Measurements from ENCODE around the gene TRIM61.
A peak's percentile ranks its signal among the peaks of the same experiment; 100 is the strongest.
"Not testable (repeated sequence)": the region's sequence is repeated elsewhere in the genome, so short reads cannot be mapped to it uniquely, and the experiment has no call there.

Gene TRIM61

GRCh38 chr4:164945146-164945545, 32.3 kb downstream of the TRIM61 start:
- Histone ChIP-seq H2AFZ (ENCODE audit: low read length) (no peak overlapping the region), H3K9ac (ENCODE audit: low read depth, low read length, poor library complexity, severe bottlenecking) (no peak overlapping the region), H3K27me3 (ENCODE audit: insufficient read depth, low read length, poor library complexity, severe bottlenecking) (no peaks in the 10 kb centered on the region), H3F3A (ENCODE audit: low read depth) (no peaks in the 10 kb centered on the region), H3K4me2 (ENCODE audit: low read depth, low read length, poor library complexity, severe bottlenecking) (no peak overlapping the region), H3K4me3 (ENCODE audit: low read length, poor library complexity, severe bottlenecking) (no peak overlapping the region), H3K36me3 (ENCODE audit: insufficient read depth, low read length) (no peaks in the 10 kb centered on the region), H4K20me1 (ENCODE audit: insufficient read depth, low read length, poor library complexity, severe bottlenecking) (no peaks in the 10 kb centered on the region), H3K9me3 (ENCODE audit: insufficient read depth, low read depth, low read length) (no peaks in the 10 kb centered on the region; the same call in 1 of the 2 replicates), H3K79me2 (ENCODE audit: insufficient read depth, low read length) (no peaks in the 10 kb centered on the region), H3K4me1 (ENCODE audit: insufficient read depth, low read length, poor library complexity, severe bottlenecking) (no peaks in the 10 kb centered on the region), H3K9me2 (replicated peaks; ENCODE audit: low read depth, low read length) (no peaks in the 10 kb centered on the region)
- no peak for TF ChIP-seq EZH2phosphoT487 (IDR thresholded peaks at IDR 0.05; ENCODE audit: borderline replicate concordance)
- TF ChIP-seq, protein P1, sequence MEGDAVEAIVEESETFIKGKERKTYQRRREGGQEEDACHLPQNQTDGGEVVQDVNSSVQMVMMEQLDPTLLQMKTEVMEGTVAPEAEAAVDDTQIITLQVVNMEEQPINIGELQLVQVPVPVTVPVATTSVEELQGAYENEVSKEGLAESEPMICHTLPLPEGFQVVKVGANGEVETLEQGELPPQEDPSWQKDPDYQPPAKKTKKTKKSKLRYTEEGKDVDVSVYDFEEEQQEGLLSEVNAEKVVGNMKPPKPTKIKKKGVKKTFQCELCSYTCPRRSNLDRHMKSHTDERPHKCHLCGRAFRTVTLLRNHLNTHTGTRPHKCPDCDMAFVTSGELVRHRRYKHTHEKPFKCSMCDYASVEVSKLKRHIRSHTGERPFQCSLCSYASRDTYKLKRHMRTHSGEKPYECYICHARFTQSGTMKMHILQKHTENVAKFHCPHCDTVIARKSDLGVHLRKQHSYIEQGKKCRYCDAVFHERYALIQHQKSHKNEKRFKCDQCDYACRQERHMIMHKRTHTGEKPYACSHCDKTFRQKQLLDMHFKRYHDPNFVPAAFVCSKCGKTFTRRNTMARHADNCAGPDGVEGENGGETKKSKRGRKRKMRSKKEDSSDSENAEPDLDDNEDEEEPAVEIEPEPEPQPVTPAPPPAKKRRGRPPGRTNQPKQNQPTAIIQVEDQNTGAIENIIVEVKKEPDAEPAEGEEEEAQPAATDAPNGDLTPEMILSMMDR (conservative IDR thresholded peaks at IDR 0.05; ENCODE audit: low read length), result no peak

DNA sequence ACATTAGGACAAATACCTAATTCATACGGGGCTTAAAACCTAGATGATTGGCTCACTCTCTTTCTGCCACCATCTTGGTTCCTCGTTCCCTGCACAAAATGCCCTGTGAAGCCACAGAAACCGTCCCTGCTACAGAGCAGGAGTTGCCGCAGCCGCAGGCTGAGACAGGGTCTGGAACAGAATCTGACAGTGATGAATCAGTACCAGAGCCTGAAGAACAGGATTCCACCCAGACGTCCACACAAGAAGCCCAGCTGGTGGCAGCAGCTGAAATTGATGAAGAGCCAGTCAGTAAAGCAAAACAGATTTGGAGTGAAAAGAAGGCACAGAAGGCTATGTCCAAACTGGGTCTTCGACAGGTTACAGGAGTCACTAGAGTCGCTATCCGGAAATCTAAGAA, 34.3 kb downstream of the TRIM61 start:
- Histone ChIP-seq H2AFZ (ENCODE audit: low read length) (no peak overlapping the region), H3F3A (ENCODE audit: low read depth) (no peaks in the 10 kb centered on the region), H3K4me2 (ENCODE audit: low read depth, low read length, poor library complexity, severe bottlenecking) (no peak overlapping the region), H3K9ac (ENCODE audit: low read depth, low read length, poor library complexity, severe bottlenecking) (no peak overlapping the region), H3K4me1 (ENCODE audit: insufficient read depth, low read length, poor library complexity, severe bottlenecking) (no peaks in the 10 kb centered on the region), H3K4me3 (ENCODE audit: low read length, poor library complexity, severe bottlenecking) (no peak overlapping the region), H3K9me2 (replicated peaks; ENCODE audit: low read depth, low read length) (no peaks in the 10 kb centered on the region), H3K27me3 (ENCODE audit: insufficient read depth, low read length, poor library complexity, severe bottlenecking) (no peaks in the 10 kb centered on the region), H3K9me3 (ENCODE audit: insufficient read depth, low read depth, low read length) (no peaks in the 10 kb centered on the region; the same call in 1 of the 2 replicates), H3K36me3 (ENCODE audit: insufficient read depth, low read length) (no peaks in the 10 kb centered on the region), H4K20me1 (ENCODE audit: insufficient read depth, low read length, poor library complexity, severe bottlenecking) (no peaks in the 10 kb centered on the region), H3K79me2 (ENCODE audit: insufficient read depth, low read length) (no peaks in the 10 kb centered on the region)
- TF ChIP-seq EZH2phosphoT487 (IDR thresholded peaks at IDR 0.05; ENCODE audit: borderline replicate concordance), result no peak
- TF ChIP-seq, protein P1 (conservative IDR thresholded peaks at IDR 0.05; ENCODE audit: low read length), result no peak

- Histone ChIP-seq H3K9ac (ENCODE audit: low read depth, low read length, poor library complexity, severe bottlenecking) (no peak overlapping the region), H3K9me3 (ENCODE audit: insufficient read depth, low read depth, low read length) (no peaks in the 10 kb centered on the region), H3K4me2 (ENCODE audit: low read depth, low read length, poor library complexity, severe bottlenecking) (no peak overlapping the region), H3K27me3 (ENCODE audit: insufficient read depth, low read length, poor library complexity, severe bottlenecking) (no peaks in the 10 kb centered on the region), H3K4me3 (ENCODE audit: low read length, poor library complexity, severe bottlenecking) (no peak overlapping the region), H3F3A (ENCODE audit: low read depth) (no peaks in the 10 kb centered on the region), H3K36me3 (ENCODE audit: insufficient read depth, low read length) (no peaks in the 10 kb centered on the region), H2AFZ (ENCODE audit: low read length) (no peak overlapping the region), H3K4me1 (ENCODE audit: insufficient read depth, low read length, poor library complexity, severe bottlenecking) (no peaks in the 10 kb centered on the region), H3K79me2 (ENCODE audit: insufficient read depth, low read length) (no peaks in the 10 kb centered on the region), H4K20me1 (ENCODE audit: insufficient read depth, low read length, poor library complexity, severe bottlenecking) (no peaks in the 10 kb centered on the region), H3K9me2 (replicated peaks; ENCODE audit: low read depth, low read length) (no peaks in the 10 kb centered on the region)
- TF ChIP-seq EZH2phosphoT487 (IDR thresholded peaks at IDR 0.05; ENCODE audit: borderline replicate concordance), result no peak
- TF ChIP-seq, protein P1 (conservative IDR thresholded peaks at IDR 0.05; ENCODE audit: low read length), result peak; percentile 29; the same call in 1 of the 2 replicates
Observed at GRCh38 chr4:164937576-164938270, 39.7 kb downstream of the TRIM61 start.

DNA sequence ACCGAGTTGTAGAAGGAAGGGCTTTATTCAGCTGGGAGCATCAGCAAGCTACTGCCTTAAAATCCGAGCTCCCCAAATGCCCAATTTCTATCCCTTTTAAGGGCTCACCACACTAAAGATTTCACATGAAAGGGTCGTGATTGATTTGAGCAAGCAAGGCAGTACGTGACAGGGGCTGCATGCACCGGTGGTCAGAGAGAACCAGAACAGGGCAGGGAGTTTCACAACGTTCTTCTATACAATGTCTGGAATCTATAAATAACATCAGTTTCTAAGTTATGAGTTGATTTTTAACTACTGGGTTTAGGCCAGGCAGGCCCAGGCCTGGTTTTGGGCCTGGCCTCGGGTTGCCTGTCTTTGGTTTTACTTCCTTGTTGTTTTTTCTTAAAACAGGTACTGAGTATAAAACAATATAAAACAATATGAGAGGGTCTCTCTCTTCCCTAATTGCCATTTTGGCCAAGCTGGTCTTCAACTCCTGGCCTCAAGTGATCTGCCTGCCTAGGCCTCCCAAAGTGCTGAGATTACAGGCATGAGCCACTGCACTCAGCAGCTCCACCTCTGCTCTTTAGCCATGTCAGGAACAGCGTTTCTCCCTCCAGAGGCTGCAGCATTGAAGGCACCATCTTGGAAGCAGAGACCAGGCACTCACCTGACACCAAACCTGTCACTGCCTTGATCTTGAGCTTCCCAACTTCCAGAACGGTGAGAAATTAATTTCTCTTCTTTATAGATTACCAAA, 41.4 kb downstream of the TRIM61 start:
- not testable (repeated sequence) for H2AFZ ChIP-seq (ENCODE audit: low read length); H3K36me3 ChIP-seq (ENCODE audit: insufficient read depth, low read length); H3K9ac ChIP-seq (ENCODE audit: low read depth, low read length, poor library complexity, severe bottlenecking); H3F3A ChIP-seq (ENCODE audit: low read depth); H4K20me1 ChIP-seq (ENCODE audit: insufficient read depth, low read length, poor library complexity, severe bottlenecking); H3K27me3 ChIP-seq (ENCODE audit: insufficient read depth, low read length, poor library complexity, severe bottlenecking); H3K79me2 ChIP-seq (ENCODE audit: insufficient read depth, low read length); H3K9me3 ChIP-seq (ENCODE audit: insufficient read depth, low read depth, low read length); H3K4me1 ChIP-seq (ENCODE audit: insufficient read depth, low read length, poor library complexity, severe bottlenecking); H3K4me3 ChIP-seq (ENCODE audit: low read length, poor library complexity, severe bottlenecking); H3K4me2 ChIP-seq (ENCODE audit: low read depth, low read length, poor library complexity, severe bottlenecking); H3K9me2 ChIP-seq (replicated peaks; ENCODE audit: low read depth, low read length)

All from Loucy (cell line).